GM15510 (cell line): ENCODE results near the gene SMARCB1.

Source experiments
- POLR2A ChIP-seq: IDR thresholded peaks from 3 replicates; pipeline ENCODE4 v1.6.1; 2011; ENCODE audit warnings: borderline replicate concordance; ENCODE audit not compliant: insufficient read length; ENCODE audit errors: extremely low read depth

The SMARCB1 gene

GRCh38 chr22:23800297-23801237 lies 13.8 kb downstream of the SMARCB1 start:
- TF ChIP-seq POLR2A = peak; percentile 26

GRCh38 chr22:23801238-23801821 lies 14.6 kb downstream of the SMARCB1 start:
- TF ChIP-seq POLR2A = no peak

GRCh38 chr22:23801886-23802377 lies 15.2 kb downstream of the SMARCB1 start:
- no peak for TF ChIP-seq POLR2A

- peak; percentile 46 for TF ChIP-seq POLR2A
These were observed 16.4 kb downstream of the SMARCB1 start for GRCh38 chr22:23803001-23803819.

- TF ChIP-seq POLR2A = no peak
These were observed 18.1 kb downstream of the SMARCB1 start for GRCh38 chr22:23804781-23805291.

GRCh38 chr22:23806837-23807236 lies 20.1 kb downstream of the SMARCB1 start:
- no peak for TF ChIP-seq POLR2A

GRCh38 chr22:23812378-23812777 lies 25.6 kb downstream of the SMARCB1 start:
- no peak for TF ChIP-seq POLR2A

- TF ChIP-seq POLR2A = no peak
These were observed 28.9 kb downstream of the SMARCB1 start for GRCh38 chr22:23815541-23816155.

- TF ChIP-seq POLR2A = no peak
These were observed 29.6 kb downstream of the SMARCB1 start for GRCh38 chr22:23816156-23816976.

GRCh38 chr22:23817146-23817545 lies 30.4 kb downstream of the SMARCB1 start:
- TF ChIP-seq POLR2A = no peak

GRCh38 chr22:23818541-23818940 lies 31.8 kb downstream of the SMARCB1 start:
- no peak for TF ChIP-seq POLR2A

- TF ChIP-seq POLR2A = no peak
These were observed 34.0 kb downstream of the SMARCB1 start for GRCh38 chr22:23820748-23821211.

GRCh38 chr22:23822101-23822671 lies 35.4 kb downstream of the SMARCB1 start:
- no peak for TF ChIP-seq POLR2A
